ENCODE results near the gene EXOSC5.
"Not testable (repeated sequence)": the region's sequence is repeated elsewhere in the genome, so short reads cannot be mapped to it uniquely, and the experiment has no call there.

The EXOSC5 gene

GRCh38 chr19:41364524-41365391 is 32.4 kb downstream of the EXOSC5 start:
- no peak for DNase-seq

- peak; percentile 99 for DNase-seq
These were observed 33.2 kb downstream of the EXOSC5 start, which contains the start of gene B9D2 for GRCh38 chr19:41363753-41364523. Gene B9D2 (minus strand): TSS chr19:41364149. CDS start chr19:41363519, 630 bp downstream.

GRCh38 chr19:41363371-41363752 is 33.8 kb downstream of the EXOSC5 start:
- no peak for DNase-seq

DNA sequence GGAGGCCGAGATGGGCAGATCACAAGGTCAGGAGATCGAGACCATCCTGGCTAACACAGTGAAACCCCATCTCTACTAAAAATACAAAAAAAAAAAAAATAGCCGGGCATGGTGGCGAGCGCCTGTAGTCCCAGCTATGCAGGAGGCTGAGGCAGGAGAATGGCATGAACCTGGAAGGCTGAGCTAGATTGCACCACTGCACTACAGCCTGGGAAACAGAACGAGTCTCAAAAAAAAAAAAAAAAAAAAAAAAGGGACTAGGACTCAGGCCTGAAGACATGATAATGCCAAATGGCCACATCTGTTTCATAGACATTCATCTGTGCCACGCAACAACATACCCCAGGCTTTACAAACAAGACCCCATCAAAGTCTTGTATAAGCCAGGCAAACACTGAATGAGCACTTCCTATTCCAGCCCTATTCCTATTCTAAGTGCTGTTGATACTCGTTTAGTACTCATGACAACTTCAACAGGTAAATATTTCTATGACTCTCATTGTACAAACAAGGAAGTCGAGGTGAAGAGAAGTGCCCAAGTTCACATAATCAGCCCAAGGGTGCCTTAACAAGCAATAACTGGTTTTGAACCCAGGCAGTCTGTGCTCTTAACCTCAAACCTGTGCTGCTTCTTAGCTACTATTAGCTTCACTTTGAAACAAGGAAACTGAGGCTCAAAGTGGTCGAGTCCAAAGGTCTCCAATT is 34.9 kb downstream of the EXOSC5 start:
- no peak for DNase-seq

DNA sequence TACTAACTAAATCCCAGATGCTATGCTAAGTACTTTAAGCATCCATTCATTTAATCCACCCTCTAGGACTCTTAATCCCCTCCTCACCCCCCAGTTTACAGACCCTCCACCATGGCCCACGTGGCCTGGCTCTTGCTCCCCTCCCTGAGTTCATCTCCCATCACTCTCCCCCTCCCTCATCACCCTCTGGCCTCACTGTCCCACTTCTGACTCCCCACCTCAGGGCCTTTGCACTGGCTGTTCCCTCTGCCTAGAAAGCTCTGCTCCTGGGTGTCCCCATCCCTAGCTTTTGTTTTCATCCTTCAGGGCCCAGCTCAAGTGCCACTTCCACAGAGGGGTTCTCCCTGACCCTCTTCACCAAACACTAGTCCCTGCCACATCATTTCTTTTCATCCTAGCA is 37.4 kb downstream of the EXOSC5 start:
- DNase-seq, result no peak

GRCh38 chr19:41357746-41358145 is 39.4 kb downstream of the EXOSC5 start:
- no peak for DNase-seq

- no peak for DNase-seq
These were observed 40.0 kb downstream of the EXOSC5 start for GRCh38 chr19:41356984-41357739.

- DNase-seq, result no peak
These were observed 41.4 kb downstream of the EXOSC5 start for GRCh38 chr19:41355802-41356201.

- DNase-seq, result no peak
These were observed 42.1 kb downstream of the EXOSC5 start for GRCh38 chr19:41355035-41355434.

- no peak for DNase-seq
These were observed 42.7 kb downstream of the EXOSC5 start for GRCh38 chr19:41354343-41354953.

DNA sequence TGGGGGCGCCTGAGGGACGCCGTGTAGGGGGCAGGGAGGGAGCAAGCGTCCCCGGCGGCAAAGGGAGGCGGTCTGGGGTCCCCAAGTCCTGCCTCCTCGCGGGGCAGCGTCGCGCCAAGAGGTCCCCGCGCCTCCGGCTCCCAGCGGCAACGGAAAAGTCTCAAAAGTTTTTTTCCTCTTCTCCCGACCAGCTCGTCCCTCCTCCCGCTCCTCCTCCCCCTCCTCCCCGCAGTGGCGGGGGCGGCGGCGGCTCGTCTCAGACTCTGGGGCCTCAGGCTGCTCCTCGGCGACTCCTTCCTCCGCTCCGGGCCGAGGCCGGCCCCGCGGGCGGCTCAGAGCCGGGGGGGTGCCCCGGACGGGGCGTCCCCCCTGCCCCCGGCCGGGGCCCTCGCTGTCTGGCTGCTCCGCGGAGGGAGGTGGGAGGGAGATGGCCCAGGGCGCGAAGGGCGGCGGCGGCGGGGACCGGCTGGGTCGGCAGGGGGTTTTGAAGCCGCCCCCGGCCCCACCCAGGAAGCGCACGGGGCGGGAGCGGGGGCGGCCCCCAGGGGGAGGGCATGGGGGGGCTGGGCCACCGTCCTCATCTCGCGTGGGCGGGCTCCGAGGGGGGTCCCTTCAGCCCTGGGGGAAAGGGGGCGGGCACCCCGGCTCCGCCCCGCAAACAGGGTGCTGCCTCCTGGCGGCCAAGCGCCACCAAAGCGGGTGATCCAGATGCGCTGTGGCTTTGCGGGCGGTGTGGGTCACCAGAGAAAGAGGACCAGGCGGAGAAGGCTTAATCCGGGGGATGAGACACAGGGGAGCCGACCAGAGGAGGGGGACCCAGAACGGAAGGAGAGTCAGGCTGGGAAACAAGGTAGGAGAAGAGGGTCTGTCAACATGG is 43.5 kb downstream of the EXOSC5 start, which contains the start of gene TGFB1:
Gene TGFB1 (minus strand): TSS at position 457 of the 877 bp plus-strand sequence. CDS start 878 bp downstream, outside the sequence.
- peak; percentile 96 for DNase-seq

GRCh38 chr19:41352609-41353465 is 44.3 kb downstream of the EXOSC5 start:
- peak; percentile 81 for DNase-seq

- DNase-seq, result no peak
These were observed 44.9 kb downstream of the EXOSC5 start for GRCh38 chr19:41352279-41352608.

DNA sequence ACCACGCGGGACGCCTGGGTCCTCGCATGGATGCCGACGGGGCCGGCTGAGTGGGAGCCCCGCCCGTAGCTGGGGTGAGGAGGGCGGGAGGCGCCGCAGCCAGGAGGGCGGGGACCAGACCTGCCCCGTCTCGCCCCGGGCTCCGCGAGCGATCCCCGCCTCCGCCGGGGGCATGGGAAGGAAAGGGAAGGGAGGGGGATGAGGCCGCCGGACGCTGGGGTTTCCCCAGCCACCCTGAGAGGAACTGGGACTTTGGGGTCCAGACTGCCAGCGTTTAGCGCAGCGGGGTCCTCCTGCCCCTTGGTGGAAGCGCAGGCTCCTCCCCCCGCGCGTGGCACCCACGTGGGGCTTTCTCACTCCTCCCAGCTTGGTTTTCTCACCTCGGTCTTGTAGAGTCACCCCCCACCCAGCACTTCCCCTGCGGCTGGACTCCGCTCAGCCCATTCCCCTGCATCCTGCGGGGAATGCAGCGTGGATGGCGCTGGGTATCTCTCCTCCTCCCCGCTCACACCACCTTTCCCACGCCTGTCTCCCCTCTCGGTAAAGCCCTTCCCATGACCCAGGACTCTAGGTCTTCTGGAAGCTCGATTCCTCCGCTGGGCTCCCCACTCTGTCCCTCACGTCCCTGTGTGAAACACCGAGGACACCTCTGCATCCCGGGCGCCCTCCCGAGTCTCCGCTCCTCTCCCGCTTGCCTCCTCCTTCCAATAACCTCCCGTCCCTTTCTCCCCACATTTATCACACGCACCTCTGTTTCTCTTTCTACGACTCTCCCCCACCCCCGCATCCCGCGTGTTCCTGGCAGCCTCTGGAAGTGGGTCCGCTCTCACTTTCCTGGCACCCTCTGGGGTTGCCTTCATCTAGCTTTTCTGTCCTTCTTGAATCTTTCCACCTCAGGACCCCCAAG is 45.6 kb downstream of the EXOSC5 start:
- DNase-seq, result peak; percentile 90

GRCh38 chr19:41350735-41351338 is 46.3 kb downstream of the EXOSC5 start:
- no peak for DNase-seq

- DNase-seq, result not testable (repeated sequence)
These were observed 50.2 kb downstream of the EXOSC5 start for GRCh38 chr19:41346916-41347315.

GRCh38 chr19:41344162-41344561 is 53.0 kb downstream of the EXOSC5 start:
- DNase-seq, result no peak
